Body of pancreas (tissue), 4 donors: ENCODE measurements around the gene IFT122.

Source experiments
- POLR2A ChIP-seq, 3 donors: fragments of 450-650 bp; IDR thresholded peaks; one replicate each; pipeline ENCODE4 v1.6.1; 2016; ENCODE audit warnings: antibody characterized with exemption in 3 of 3, mild to moderate bottlenecking in 2 of 3
- TF ChIP-seq, protein P1 (sequence below), 7 experiments: fragments of 450-650 bp in 4 of 7; fragments of 200-600 bp in 3 of 7; sonication (generic) in 3 of 7; IDR thresholded peaks; one replicate each; pipeline ENCODE4 v1.5.1; 2016 to 2019; ENCODE audit warnings: antibody characterized with exemption in 7 of 7

DNA sequence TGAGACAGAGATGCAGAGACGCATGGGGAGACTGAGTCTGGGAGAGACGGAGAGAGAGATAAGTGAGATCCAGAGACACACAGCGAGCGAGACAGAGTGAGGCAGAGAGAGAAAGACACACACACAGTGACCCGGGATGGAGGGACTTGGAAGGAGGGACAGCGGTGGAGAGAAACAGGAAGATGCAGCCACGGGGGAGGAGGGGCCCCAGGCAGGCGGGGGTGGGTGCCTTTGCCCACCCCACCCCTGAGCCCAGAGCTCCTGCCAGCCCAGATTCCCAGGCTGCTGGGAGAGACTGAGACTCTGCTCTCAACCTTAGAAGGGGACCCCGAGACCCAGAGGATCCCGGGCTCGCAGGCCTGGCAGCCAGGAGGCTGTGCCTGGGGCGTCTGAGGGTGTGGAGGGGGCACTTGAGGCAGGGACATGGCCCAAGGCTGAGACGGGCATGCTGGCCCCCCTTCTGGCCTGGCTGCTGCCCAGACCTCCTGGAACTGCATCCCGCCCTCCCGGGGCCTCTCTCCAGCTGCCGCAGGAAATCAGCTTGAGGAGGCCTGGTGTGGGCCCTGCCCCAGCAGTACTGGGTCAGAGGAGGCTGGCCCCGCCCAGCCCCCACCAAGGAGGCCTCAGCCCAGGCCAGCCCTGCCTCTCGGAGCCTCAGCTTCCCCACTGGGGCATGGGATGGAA is 121.0 kb downstream of the IFT122 start:
- no peak for TF ChIP-seq POLR2A (IDR thresholded peaks at IDR 0.05)
- TF ChIP-seq, protein P1, sequence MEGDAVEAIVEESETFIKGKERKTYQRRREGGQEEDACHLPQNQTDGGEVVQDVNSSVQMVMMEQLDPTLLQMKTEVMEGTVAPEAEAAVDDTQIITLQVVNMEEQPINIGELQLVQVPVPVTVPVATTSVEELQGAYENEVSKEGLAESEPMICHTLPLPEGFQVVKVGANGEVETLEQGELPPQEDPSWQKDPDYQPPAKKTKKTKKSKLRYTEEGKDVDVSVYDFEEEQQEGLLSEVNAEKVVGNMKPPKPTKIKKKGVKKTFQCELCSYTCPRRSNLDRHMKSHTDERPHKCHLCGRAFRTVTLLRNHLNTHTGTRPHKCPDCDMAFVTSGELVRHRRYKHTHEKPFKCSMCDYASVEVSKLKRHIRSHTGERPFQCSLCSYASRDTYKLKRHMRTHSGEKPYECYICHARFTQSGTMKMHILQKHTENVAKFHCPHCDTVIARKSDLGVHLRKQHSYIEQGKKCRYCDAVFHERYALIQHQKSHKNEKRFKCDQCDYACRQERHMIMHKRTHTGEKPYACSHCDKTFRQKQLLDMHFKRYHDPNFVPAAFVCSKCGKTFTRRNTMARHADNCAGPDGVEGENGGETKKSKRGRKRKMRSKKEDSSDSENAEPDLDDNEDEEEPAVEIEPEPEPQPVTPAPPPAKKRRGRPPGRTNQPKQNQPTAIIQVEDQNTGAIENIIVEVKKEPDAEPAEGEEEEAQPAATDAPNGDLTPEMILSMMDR (IDR thresholded peaks at IDR 0.05), result no peak
